Thymus (tissue), 14 donors: ENCODE measurements around the gene RAB3GAP2. TPM values are rescaled to one million over a fixed set of nuclear protein-coding genes. Genes with fewer than 3 reads are reported as not detected.

Experiments
- DNase-seq, 9 donors: peaks; one replicate each; pipeline ENCODE4 v3.0.0-alpha.2; 2013; ENCODE audit warnings: low spot score in 9 of 9, low read depth in 6 of 9, missing footprints in 1 of 9
- H3K27ac ChIP-seq, 2 donors: one replicate each; pipeline ENCODE4 v1.5.1; 2013; ENCODE audit warnings: control low read depth in 1 of 2, low read depth in 1 of 2, low read length in 1 of 2, mild to moderate bottlenecking in 1 of 2, moderate library complexity in 1 of 2
- H3K27me3 ChIP-seq, 2 donors: one replicate each; pipeline ENCODE4 v1.5.1; 2013; ENCODE audit warnings: low read length in 1 of 2; ENCODE audit not compliant: control insufficient read depth in 2 of 2, insufficient read depth in 1 of 2
- H3K36me3 ChIP-seq, 2 donors: one replicate each; pipeline ENCODE4 v1.5.1; 2013; ENCODE audit warnings: low read length in 1 of 2, mild to moderate bottlenecking in 1 of 2, moderate library complexity in 1 of 2; ENCODE audit not compliant: control insufficient read depth in 2 of 2, insufficient read depth in 2 of 2
- H3K4me1 ChIP-seq, 2 donors: one replicate each; pipeline ENCODE4 v1.5.1; 2013; ENCODE audit warnings: low read length in 2 of 2; ENCODE audit not compliant: control insufficient read depth in 2 of 2, insufficient read depth in 2 of 2
- H3K4me3 ChIP-seq, 2 donors: one replicate each; pipeline ENCODE4 v1.5.1; 2013; ENCODE audit warnings: low read length in 2 of 2, control low read depth in 1 of 2, mild to moderate bottlenecking in 1 of 2
- H3K9me3 ChIP-seq, 2 donors: one replicate each; pipeline ENCODE4 v1.5.1; 2013; ENCODE audit warnings: low read length in 1 of 2, mild to moderate bottlenecking in 1 of 2; ENCODE audit not compliant: control insufficient read depth in 2 of 2, insufficient read depth in 1 of 2
- WGBS: extraction: QIAGEN DNeasy Blood & Tissue Kit; methylation state at CpG from one replicate; pipeline ENCODE4 v1.1.7; 2013; 5-methylcytosine and 5-hydroxymethylcytosine counted together
- long read RNA-seq, 10 donors: transcript quantifications; one replicate each; lab custom pipeline, GENCODE V29; 2026
- polyA plus RNA-seq: library from polyadenylated mRNA; stranded (reverse); fragments of 200-250 nt; gene quantifications from one replicate; pipeline ENCODE4 v1.2.3, GENCODE V29; 2013
- total RNA-seq: library from RNA; stranded (reverse); fragments of 120-200 nt; gene quantifications from one replicate; pipeline ENCODE4 v1.2.4, GENCODE V29; 2013
- donor health status: healthy.

RAB3GAP2 gene, protein sequence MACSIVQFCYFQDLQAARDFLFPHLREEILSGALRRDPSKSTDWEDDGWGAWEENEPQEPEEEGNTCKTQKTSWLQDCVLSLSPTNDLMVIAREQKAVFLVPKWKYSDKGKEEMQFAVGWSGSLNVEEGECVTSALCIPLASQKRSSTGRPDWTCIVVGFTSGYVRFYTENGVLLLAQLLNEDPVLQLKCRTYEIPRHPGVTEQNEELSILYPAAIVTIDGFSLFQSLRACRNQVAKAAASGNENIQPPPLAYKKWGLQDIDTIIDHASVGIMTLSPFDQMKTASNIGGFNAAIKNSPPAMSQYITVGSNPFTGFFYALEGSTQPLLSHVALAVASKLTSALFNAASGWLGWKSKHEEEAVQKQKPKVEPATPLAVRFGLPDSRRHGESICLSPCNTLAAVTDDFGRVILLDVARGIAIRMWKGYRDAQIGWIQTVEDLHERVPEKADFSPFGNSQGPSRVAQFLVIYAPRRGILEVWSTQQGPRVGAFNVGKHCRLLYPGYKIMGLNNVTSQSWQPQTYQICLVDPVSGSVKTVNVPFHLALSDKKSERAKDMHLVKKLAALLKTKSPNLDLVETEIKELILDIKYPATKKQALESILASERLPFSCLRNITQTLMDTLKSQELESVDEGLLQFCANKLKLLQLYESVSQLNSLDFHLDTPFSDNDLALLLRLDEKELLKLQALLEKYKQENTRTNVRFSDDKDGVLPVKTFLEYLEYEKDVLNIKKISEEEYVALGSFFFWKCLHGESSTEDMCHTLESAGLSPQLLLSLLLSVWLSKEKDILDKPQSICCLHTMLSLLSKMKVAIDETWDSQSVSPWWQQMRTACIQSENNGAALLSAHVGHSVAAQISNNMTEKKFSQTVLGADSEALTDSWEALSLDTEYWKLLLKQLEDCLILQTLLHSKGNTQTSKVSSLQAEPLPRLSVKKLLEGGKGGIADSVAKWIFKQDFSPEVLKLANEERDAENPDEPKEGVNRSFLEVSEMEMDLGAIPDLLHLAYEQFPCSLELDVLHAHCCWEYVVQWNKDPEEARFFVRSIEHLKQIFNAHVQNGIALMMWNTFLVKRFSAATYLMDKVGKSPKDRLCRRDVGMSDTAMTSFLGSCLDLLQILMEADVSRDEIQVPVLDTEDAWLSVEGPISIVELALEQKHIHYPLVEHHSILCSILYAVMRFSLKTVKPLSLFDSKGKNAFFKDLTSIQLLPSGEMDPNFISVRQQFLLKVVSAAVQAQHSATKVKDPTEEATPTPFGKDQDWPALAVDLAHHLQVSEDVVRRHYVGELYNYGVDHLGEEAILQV (N-terminal part only)
- total RNA-seq (19.6 TPM), polyA plus RNA-seq (14.4 TPM)
- long read RNA-seq, donor 1 = 0 reads
- long read RNA-seq, donor 2, partial matches to known transcripts = 140 of 142 reads
- long read RNA-seq, donor 2, other reads (novel, unspliced or antisense) = 0 of 142 reads
- long read RNA-seq, donor 3, partial matches to known transcripts = 181 of 182 reads
- long read RNA-seq, donor 3, other reads (novel, unspliced or antisense) = 0 of 182 reads
- long read RNA-seq, donor 4 = 0 reads
- long read RNA-seq, donor 5, partial matches to known transcripts = 31 of 32 reads
- long read RNA-seq, donor 5, other reads (novel, unspliced or antisense) = 0 of 32 reads
- long read RNA-seq, donor 6, partial matches to known transcripts = 0 of 1 reads
- long read RNA-seq, donor 6, other reads (novel, unspliced or antisense) = 0 of 1 reads
- long read RNA-seq, donor 7, partial matches to known transcripts = 7 of 7 reads
- long read RNA-seq, donor 7, other reads (novel, unspliced or antisense) = 0 of 7 reads
- long read RNA-seq, donor 8 = 0 reads
- long read RNA-seq, donor 9 = 0 reads
- long read RNA-seq, donor 10 = 0 reads

DNA sequence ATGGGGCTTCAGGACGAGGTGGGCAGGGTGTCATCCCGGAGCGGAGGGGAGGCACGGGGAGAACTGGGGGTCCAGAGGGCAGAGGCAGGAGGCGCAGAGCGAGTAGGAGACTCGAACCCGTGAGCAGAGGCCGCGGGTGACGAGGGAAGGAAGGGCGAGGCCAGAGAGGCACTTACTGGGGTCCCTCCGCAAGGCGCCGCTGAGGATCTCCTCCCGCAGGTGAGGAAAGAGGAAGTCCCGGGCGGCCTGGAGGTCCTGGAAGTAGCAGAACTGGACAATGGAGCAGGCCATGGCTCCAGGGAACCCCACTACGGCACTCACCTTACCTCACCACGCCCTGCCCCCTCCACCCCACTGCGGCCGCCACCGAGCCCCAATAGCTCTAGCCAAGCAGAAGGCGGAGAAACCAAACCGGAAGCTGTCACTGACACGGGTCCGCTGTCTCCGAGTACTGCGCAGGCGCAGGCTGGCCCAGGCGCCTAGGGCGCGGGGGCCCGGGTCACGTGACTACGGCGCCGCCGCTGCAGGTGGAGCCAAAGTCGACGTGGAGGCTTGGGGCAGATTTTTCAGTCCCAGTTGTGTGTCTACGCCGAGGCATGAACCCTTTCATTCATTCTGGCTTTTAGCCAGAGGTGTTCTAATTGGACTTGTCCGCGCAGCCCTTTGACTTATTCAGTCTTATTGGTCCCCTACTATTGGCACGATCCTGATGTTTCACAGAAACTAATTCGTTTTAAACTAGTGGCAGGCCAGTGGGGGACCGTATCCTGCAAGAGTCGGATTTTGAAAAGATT lies at the start of gene RAB3GAP2:
TSS of gene RAB3GAP2 (minus strand) at position 407 of the 794 bp plus-strand sequence. CDS start at position 291, 116 bp downstream.
- H3K9me3 ChIP-seq = no peaks in the 10 kb centered on the region
- peak within 1 kb of the TSS; percentile 92 to 93 for H3K4me3 ChIP-seq
- H3K27me3 ChIP-seq = peaks cover 0 to 1% of the 10 kb centered on the region in 2 donors
- WGBS = under 1% methylated on average over 49 of the region's 49 CpGs
- H3K27ac ChIP-seq = peak within 1 kb of the TSS; percentile 85 to 94
- peak; percentile 90 to 98 (median 95) for DNase-seq
- peaks cover 6 to 13% of the 10 kb centered on the region in 2 donors for H3K4me1 ChIP-seq
- H3K36me3 ChIP-seq = peaks cover 4 to 6% of the 10 kb centered on the region in 2 donors

DNA sequence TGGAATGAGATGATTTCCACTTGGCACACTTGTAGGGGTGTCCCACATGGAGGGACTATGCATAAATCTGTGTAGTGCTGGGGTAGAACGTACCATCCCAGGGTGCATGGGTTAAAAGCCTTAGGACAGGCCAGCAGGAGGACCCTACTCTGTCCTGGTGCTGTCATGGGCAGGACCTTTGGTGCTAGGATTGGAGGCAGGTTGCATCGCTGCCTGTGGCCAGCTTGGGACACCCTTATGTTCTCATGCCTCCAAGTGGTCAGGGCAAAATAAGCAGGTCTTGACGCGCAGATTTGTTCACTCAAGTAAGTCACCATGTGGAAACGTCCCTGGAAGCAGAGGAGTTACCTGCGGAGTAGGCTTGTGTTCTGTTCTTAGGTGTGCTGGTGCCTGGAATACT lies 49.5 kb upstream of the RAB3GAP2 start:
- Histone ChIP-seq H3K4me1 (no peaks in the 10 kb centered on the region), H3K4me3 (no peak overlapping the region)
- 93% methylated on average over 6 of the region's 6 CpGs for WGBS

DNA sequence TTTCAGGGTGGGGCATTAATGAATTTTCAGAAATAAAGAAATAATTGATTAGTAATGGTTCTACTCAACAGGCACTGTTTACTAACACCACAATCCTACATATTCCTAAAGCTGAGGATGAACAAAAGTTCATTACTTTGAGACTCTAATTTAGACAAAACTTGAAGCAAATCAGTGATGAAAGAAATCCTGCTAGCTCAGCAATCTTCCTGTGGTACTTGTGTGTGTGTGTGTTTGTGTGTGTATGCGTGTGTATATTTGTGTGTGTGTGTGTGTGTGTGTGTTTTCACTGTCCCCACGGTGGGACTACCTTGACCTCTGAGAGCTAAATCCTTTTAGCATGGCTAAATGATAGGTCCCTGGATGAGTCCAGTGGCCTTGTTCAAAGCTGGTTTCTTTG lies 48.5 kb upstream of the RAB3GAP2 start:
- no peaks in the 10 kb centered on the region for H3K4me1 ChIP-seq
- no peak overlapping the region for H3K27ac ChIP-seq
- no peak for DNase-seq
- no peaks in the 10 kb centered on the region for H3K27me3 ChIP-seq
- no peaks in the 10 kb centered on the region for H3K36me3 ChIP-seq
- H3K4me3 ChIP-seq = no peak overlapping the region
- H3K9me3 ChIP-seq = no peaks in the 10 kb centered on the region
- WGBS = 92% methylated on average over 2 of the region's 2 CpGs

More for the DNA sequence above, 49.5 kb upstream of the RAB3GAP2 start:
- no peak for DNase-seq
- Histone ChIP-seq H3K36me3 (no peaks in the 10 kb centered on the region), H3K27ac (no peak overlapping the region), H3K27me3 (no peaks in the 10 kb centered on the region), H3K9me3 (no peaks in the 10 kb centered on the region)

DNA sequence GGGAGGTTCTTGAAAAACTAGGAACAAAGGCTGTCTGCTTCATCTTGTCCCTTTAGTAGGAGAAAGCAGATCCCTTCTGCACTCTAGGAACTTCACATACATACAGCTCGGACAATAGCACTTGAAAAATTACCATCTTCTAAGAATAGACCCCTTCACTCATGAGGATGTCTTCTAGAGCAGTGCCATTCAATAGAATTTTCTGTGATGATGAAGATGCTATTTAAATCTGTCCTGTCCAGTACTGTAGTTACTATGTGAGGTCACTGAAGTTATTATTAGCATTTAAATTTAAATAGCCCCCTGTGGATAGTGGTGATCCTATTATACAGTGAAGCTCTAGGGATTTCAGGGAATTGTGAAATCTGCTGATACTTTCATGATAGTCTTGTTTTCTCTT lies 46.4 kb upstream of the RAB3GAP2 start:
- Histone ChIP-seq H3K4me1 (no peaks in the 10 kb centered on the region), H3K36me3 (no peaks in the 10 kb centered on the region), H3K4me3 (no peak overlapping the region), H3K9me3 (no peaks in the 10 kb centered on the region), H3K27ac (no peak overlapping the region), H3K27me3 (no peaks in the 10 kb centered on the region)
- DNase-seq = no peak
- WGBS = 94% methylated on average over 1 of the region's 1 CpG

DNA sequence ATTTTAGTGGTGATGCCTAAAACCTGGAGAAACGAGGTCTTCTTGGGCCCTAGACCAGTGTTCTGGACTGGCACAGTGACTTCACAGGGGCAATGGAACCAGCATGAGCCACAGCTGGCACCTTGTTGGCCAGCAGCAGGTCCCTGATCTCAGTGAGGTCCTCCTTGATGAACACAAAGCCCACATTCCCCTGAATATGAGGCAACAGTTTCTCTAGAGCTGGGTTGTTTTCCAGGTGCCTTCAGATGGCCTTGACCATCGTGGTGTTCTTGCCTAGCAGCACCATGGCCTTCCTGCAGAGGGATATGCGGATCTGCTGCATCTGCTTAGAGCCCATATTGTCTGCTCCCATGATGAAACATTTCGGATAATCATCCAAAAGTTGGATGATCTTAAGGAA lies 44.9 kb upstream of the RAB3GAP2 start:
- no peaks in the 10 kb centered on the region for H3K36me3 ChIP-seq
- no peak overlapping the region for H3K27ac ChIP-seq
- no peak for DNase-seq
- no peaks in the 10 kb centered on the region for H3K27me3 ChIP-seq
- H3K4me1 ChIP-seq = no peaks in the 10 kb centered on the region
- no peaks in the 10 kb centered on the region for H3K9me3 ChIP-seq
- 65% methylated on average over 4 of the region's 4 CpGs for WGBS
- no peak overlapping the region for H3K4me3 ChIP-seq

DNA sequence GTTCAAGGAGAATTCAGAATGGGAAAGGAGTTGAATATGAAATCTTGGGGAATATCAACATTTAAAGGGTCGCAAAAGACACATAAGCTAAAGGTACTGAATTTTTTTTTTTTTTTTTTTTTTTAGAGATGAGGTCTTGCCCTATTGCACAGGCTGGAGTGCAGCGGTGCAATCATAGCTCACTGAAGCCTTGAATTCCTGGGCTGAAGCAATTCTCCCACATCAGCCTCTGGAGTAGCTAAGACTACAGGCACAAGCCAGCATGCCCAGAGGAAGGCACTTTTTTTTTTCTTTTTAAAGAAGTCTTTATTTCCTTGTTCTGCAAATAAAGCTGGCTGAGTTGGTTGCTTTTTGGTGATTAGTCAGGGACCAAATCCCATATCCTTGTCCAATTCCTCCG lies 44.1 kb upstream of the RAB3GAP2 start:
- no peak overlapping the region for H3K27ac ChIP-seq
- H3K27me3 ChIP-seq = no peaks in the 10 kb centered on the region
- no peak overlapping the region for H3K4me3 ChIP-seq
- no peak for DNase-seq
- no peaks in the 10 kb centered on the region for H3K9me3 ChIP-seq
- H3K36me3 ChIP-seq = no peaks in the 10 kb centered on the region
- 93% methylated on average over 3 of the region's 3 CpGs for whole genome bisulfite sequencing
- no peaks in the 10 kb centered on the region for H3K4me1 ChIP-seq

DNA sequence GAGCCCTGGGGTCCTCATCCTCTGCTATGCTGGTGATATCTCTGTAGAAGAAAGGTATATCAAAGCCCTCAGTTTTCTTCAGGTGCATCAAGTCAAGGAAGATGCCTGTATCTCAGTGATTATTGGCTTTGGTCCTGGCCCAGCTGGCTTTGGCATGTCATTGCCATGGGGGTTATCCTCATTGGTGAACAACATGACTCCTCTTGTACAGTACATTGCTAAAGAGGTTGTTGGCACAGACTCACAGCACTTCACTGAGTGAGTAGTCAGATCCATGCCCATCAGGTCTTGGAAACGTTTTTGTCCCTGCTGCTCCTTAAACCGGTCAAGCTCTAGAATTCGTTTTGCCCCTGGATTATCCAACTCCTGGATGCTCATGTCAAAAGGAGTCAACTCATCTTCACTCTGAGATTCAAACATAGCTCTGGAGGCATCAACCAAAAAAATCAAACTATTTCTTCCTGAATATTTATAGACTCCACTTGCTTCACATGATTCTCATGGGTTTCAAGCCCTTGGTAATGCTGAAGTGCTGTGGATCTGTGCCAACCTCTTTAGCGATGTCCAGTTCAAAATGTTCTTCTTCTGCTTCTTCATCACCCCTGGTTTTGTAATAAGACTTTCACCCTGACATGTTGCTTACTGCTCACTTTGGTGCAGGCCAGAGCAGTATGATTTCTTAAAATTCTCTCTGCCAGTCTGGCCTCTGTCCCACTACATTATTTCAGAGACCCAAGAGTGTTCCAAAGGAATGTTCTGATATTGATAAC lies 43.0 kb upstream of the RAB3GAP2 start:
- no peak for DNase-seq
- WGBS = 91% methylated on average over 4 of the region's 4 CpGs
- no peaks in the 10 kb centered on the region for H3K36me3 ChIP-seq
- no peak overlapping the region for H3K4me3 ChIP-seq
- H3K27ac ChIP-seq = no peak overlapping the region
- no peaks in the 10 kb centered on the region for H3K9me3 ChIP-seq
- no peaks in the 10 kb centered on the region for H3K27me3 ChIP-seq
- no peaks in the 10 kb centered on the region for H3K4me1 ChIP-seq
